Upper lobe of right lung (tissue), 1 donor: ENCODE measurements around the gene ITSN1. TPM values are rescaled to one million over a fixed set of nuclear protein-coding genes. Genes with fewer than 3 reads are reported as not detected.

Experiments used
- ATAC-seq: fragments of 200-7000 bp; cut with Tn5 transposase; one replicate; pipeline ENCODE4 v1.9.1; 2020; ENCODE audit warnings: mild to moderate bottlenecking, moderate library complexity
- DNase-seq: peaks from one replicate; pipeline ENCODE4 v3.0.0-alpha.2; 2020
- H3K27ac ChIP-seq: fragments of 200-600 bp; one replicate; pipeline ENCODE4 v1.8.0; 2022
- H3K27me3 ChIP-seq: fragments of 200-600 bp; one replicate; pipeline ENCODE4 v1.8.0; 2022; ENCODE audit warnings: mild to moderate bottlenecking
- H3K36me3 ChIP-seq: fragments of 200-600 bp; one replicate; pipeline ENCODE4 v1.8.0; 2022
- H3K4me1 ChIP-seq: fragments of 200-600 bp; one replicate; pipeline ENCODE4 v1.8.0; 2022
- H3K4me3 ChIP-seq: fragments of 200-600 bp; one replicate; pipeline ENCODE4 v1.8.0; 2022; ENCODE audit warnings: mild to moderate bottlenecking
- H3K9me3 ChIP-seq: fragments of 200-600 bp; one replicate; pipeline ENCODE4 v1.8.0; 2022
- CTCF ChIP-seq: fragments of 200-600 bp; IDR thresholded peaks from one replicate; pipeline ENCODE4 v1.8.0; 2022; ENCODE audit warnings: antibody characterized with exemption
- intact Hi-C: fragments of 100-400 bp; cut with DNase I; formaldehyde crosslinking; loops from one replicate; pipeline ENCODE4 v1.11.0; 2022
- total RNA-seq: library from RNA; stranded (reverse); fragmentation: NEBNext Ultra II Directional; extraction: Animal tissue kit (Norgen Biotek cat#: 25700); gene quantifications from one replicate; pipeline ENCODE4 v1.2.1, GENCODE V29; 2021
- donor health status: DM: no; HTN: yes; CAD: no; lungs with severe emphysema.

The ITSN1 gene
- total RNA-seq, 1 donor from 2014 or later, result 32.0 TPM

GRCh38 chr21:33811167-33812010 lies 169.1 kb downstream of the ITSN1 start:
- intact Hi-C loops, result no loop called here
- peaks cover 15% of the 10 kb centered on the region for H3K4me1 ChIP-seq
- H3K9me3 ChIP-seq, result no peaks in the 10 kb centered on the region
- no peak for TF ChIP-seq CTCF
- DNase-seq (no peak), ATAC-seq (no peak)
- H3K36me3 ChIP-seq, result peaks cover 6% of the 10 kb centered on the region
- H3K27ac ChIP-seq, result peak overlapping the region; percentile 58
- H3K27me3 ChIP-seq, result no peaks in the 10 kb centered on the region
- no peak overlapping the region for H3K4me3 ChIP-seq

- H3K27ac ChIP-seq, result no peak overlapping the region
- peaks cover 17% of the 10 kb centered on the region for H3K36me3 ChIP-seq
- intact Hi-C loops, result no loop called here
- peaks cover 15% of the 10 kb centered on the region for H3K4me1 ChIP-seq
- ATAC-seq (no peak), DNase-seq (no peak)
- H3K4me3 ChIP-seq, result no peak overlapping the region
- no peak for TF ChIP-seq CTCF
- H3K27me3 ChIP-seq, result no peaks in the 10 kb centered on the region
- no peaks in the 10 kb centered on the region for H3K9me3 ChIP-seq
Observed at GRCh38 chr21:33813832-33814365, 171.6 kb downstream of the ITSN1 start.

- Histone ChIP-seq H3K4me1 (peaks cover 15% of the 10 kb centered on the region), H3K27me3 (no peaks in the 10 kb centered on the region), H3K4me3 (no peak overlapping the region), H3K27ac (no peak overlapping the region), H3K36me3 (peaks cover 23% of the 10 kb centered on the region), H3K9me3 (no peaks in the 10 kb centered on the region)
- ATAC-seq (no peak), DNase-seq (no peak)
- TF ChIP-seq CTCF, result no peak
- intact Hi-C loops, result no loop called here
Observed at GRCh38 chr21:33815143-33815707, 172.9 kb downstream of the ITSN1 start.

- Histone ChIP-seq H3K27me3 (no peaks in the 10 kb centered on the region), H3K4me1 (peaks cover 10% of the 10 kb centered on the region), H3K36me3 (peaks cover 23% of the 10 kb centered on the region), H3K9me3 (no peaks in the 10 kb centered on the region), H3K27ac (no peak overlapping the region), H3K4me3 (no peak overlapping the region)
- ATAC-seq, result peak; percentile 72
- TF ChIP-seq CTCF, result no peak
- DNase-seq, result no peak
- intact Hi-C loops, result no loop called here
Observed at GRCh38 chr21:33816174-33816573, 173.9 kb downstream of the ITSN1 start.

- Histone ChIP-seq H3K27ac (no peak overlapping the region), H3K36me3 (peaks cover 23% of the 10 kb centered on the region), H3K27me3 (no peaks in the 10 kb centered on the region), H3K9me3 (no peaks in the 10 kb centered on the region), H3K4me1 (peaks cover 7% of the 10 kb centered on the region), H3K4me3 (no peak overlapping the region)
- no peak for TF ChIP-seq CTCF
- DNase-seq, result no peak
- no peak for ATAC-seq
- intact Hi-C loops, result no loop called here
Observed at GRCh38 chr21:33817138-33817537, 174.8 kb downstream of the ITSN1 start.
